Muscle layer of duodenum (tissue), 2 donors: ENCODE results near the gene KRTAP10-5.
"Not testable (repeated sequence)": the region's sequence is repeated elsewhere in the genome, so short reads cannot be mapped to it uniquely, and the experiment has no call there.

ENCODE experiments used
- H3K27ac ChIP-seq: one replicate; pipeline ENCODE4 v1.7.0; 2013; ENCODE audit warnings: mild to moderate bottlenecking, low read length
- H3K27me3 ChIP-seq: one replicate; pipeline ENCODE4 v1.7.0; 2013; ENCODE audit warnings: low read depth, mild to moderate bottlenecking, control low read depth, low read length
- H3K36me3 ChIP-seq, 2 donors: one replicate each; pipeline ENCODE4 v1.7.0; 2013; ENCODE audit warnings: low read length in 2 of 2, control low read depth in 1 of 2, mild to moderate bottlenecking in 1 of 2; ENCODE audit not compliant: insufficient read depth in 2 of 2, control insufficient read depth in 1 of 2
- H3K4me1 ChIP-seq, 2 donors: one replicate each; pipeline ENCODE4 v1.7.0; 2013; ENCODE audit warnings: low read length in 2 of 2, mild to moderate bottlenecking in 2 of 2, control low read depth in 1 of 2, moderate library complexity in 1 of 2; ENCODE audit not compliant: insufficient read depth in 2 of 2, control insufficient read depth in 1 of 2
- H3K4me3 ChIP-seq, 2 donors: one replicate each; pipeline ENCODE4 v1.7.0; 2013; ENCODE audit warnings: low read length in 2 of 2, low read depth in 1 of 2, mild to moderate bottlenecking in 1 of 2
- H3K9me3 ChIP-seq, 2 donors: one replicate each; pipeline ENCODE4 v1.7.0; 2013; ENCODE audit warnings: low read length in 2 of 2, control low read depth in 1 of 2, mild to moderate bottlenecking in 1 of 2; ENCODE audit not compliant: control insufficient read depth in 1 of 2
- donor health status: healthy.

The KRTAP10-5 gene

DNA sequence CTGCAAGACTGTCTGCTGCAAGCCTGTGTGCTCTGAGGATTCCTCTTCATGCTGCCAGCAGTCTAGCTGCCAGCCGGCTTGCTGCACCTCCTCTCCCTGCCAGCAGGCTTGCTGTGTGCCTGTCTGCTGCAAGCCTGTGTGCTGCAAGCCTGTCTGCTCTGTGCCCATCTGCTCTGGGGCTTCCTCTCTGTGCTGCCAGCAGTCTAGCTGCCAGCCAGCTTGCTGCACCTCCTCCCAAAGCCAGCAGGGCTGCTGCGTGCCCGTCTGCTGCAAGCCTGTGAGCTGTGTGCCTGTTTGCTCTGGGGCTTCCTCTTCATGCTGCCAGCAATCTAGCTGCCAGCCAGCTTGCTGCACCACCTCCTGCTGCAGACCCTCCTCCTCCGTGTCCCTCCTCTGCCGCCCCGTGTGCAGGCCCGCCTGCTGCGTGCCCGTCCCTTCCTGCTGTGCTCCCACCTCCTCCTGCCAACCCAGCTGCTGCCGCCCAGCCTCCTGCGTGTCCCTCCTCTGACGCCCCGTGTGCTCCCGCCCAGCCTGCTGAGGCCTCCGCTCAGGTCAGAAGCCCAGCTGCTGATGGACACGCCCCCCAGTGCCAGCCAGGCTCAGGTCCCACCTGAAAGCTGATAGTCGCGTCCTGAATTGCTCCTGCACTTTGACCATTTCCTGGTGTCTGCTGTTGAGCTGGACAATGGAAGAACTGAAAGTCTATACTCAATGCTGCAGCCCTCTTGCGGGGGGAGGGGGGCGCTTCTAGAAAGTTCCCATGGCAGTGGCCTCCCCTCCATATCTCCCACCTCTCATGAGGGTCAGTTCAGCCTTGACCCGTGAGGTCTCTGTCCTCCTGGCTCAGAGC, 5.7 kb downstream of the KRTAP10-5 start:
- no peaks in the 10 kb centered on the region for H3K36me3 ChIP-seq
- H3K27me3 ChIP-seq: no peaks in the 10 kb centered on the region
- H3K4me1 ChIP-seq: no peaks in the 10 kb centered on the region
- no peak overlapping the region for H3K27ac ChIP-seq
- peaks cover 8 to 21% of the 10 kb centered on the region in 2 donors for H3K9me3 ChIP-seq
- H3K4me3 ChIP-seq: no peak overlapping the region

DNA sequence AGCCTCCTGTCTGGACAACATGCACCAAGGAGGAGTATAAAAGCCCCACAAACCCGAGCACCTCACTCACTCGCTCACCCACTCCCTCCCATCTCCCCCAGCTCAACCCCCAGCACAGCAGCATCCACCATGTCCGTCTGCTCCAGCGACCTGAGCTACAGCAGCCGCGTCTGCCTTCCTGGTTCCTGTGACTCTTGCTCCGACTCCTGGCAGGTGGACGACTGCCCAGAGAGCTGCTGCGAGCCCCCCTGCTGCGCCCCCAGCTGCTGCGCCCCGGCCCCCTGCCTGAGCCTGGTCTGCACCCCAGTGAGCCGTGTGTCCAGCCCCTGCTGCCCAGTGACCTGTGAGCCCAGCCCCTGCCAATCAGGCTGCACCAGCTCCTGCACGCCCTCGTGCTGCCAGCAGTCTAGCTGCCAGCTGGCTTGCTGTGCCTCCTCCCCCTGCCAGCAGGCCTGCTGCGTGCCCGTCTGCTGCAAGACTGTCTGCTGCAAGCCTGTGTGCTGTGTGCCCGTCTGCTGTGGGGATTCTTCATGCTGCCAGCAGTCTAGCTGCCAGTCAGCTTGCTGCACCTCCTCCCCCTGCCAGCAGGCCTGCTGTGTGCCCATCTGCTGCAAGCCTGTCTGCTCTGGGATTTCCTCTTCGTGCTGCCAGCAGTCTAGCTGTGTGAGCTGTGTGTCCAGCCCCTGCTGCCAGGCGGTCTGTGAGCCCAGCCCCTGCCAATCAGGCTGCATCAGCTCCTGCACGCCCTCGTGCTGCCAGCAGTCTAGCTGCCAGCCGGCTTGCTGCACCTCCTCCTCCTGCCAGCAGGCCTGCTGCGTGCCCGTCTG, 6.6 kb downstream of the KRTAP10-5 start, which contains the start of gene KRTAP10-4:
Gene KRTAP10-4 (plus strand): TSS at position 100 of the 827 bp plus-strand sequence. CDS start 30 bp downstream, at position 130.
- peaks cover 8 to 21% of the 10 kb centered on the region in 2 donors for H3K9me3 ChIP-seq
- not testable (repeated sequence) for H3K4me1 ChIP-seq, H3K36me3 ChIP-seq, H3K4me3 ChIP-seq, H3K27me3 ChIP-seq, H3K27ac ChIP-seq

DNA sequence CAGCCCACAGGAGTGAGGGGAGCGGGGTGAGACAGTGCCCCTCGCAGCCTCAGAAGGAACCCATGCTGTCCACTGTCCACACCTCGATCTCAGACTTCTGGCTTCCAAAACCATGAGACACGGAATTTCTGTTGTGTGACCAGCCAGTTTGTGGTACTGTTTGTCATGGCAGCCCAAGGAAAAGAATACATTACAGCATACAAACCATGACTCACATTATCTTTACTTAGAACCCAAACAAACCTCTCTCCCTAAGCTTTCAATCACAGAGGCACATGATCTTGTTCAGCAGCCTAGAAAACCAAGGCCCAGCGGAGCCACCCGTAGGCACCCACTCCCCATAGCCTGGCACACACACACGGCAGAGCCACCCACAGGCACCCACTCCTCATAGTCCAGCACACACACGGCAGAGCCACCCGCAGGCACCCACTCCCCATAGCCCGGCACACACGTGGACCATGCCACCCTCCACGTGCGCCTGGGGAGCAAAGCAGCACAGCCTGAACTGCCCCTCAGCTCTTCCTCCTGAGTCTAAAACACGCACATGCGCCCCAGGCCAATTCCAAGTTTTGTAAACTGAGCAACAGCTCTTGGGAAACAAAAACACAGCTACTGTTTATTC, 7.3 kb downstream of the KRTAP10-5 start:
- Histone ChIP-seq H3K4me1 (no peaks in the 10 kb centered on the region), H3K27ac (no peak overlapping the region), H3K36me3 (no peaks in the 10 kb centered on the region), H3K4me3 (no peak overlapping the region), H3K9me3 (peaks cover 8 to 17% of the 10 kb centered on the region in 2 donors), H3K27me3 (no peaks in the 10 kb centered on the region)

DNA sequence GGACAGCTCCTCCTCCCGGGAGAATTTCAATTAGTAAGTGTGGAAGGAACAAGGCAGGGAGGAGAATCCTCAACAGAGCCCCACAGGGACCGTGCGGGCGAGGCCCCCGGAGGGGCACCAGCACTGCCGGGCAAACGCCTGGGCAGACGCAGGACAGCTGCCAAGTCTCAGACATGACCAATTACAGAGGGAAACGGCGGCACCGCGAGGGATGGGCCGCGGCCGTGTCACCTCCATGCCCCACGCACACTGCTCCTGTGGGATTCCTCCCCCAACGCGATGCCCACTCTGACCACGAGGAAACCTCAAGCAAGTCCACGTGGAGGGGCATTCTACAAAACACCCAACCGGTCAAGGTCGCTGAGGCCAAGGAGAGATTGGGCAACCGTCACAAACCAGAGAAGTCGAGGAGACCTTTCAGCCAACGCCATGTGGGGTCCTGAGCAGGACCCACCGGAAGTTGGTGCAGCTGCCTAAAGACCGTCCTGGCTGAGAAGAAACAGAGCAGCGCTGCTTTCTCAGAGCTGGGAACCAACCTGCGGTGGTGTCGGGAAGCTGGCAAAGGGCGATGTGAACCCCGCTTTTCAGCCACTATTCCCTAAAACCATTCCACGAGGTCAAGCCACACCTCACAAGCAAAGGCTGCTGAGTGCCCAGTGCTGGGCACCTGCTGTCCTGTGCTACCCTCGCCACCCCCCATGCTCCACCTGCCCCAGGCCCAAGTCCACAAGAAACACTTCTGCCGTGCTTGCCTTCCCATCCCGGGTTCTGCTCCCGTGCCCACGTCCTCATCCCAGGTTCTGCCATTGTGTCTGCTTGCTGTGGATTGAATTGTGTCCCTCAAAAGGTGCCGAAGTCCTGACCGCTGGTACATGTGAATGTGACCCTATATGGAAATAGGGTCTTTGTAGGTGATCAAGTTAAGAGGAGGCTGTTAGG, 8.3 kb downstream of the KRTAP10-5 start:
- no peaks in the 10 kb centered on the region for H3K36me3 ChIP-seq
- no peak overlapping the region for H3K27ac ChIP-seq
- H3K4me1 ChIP-seq: no peaks in the 10 kb centered on the region
- no peak overlapping the region for H3K4me3 ChIP-seq
- peaks cover 8 to 12% of the 10 kb centered on the region in 2 donors for H3K9me3 ChIP-seq
- no peaks in the 10 kb centered on the region for H3K27me3 ChIP-seq

DNA sequence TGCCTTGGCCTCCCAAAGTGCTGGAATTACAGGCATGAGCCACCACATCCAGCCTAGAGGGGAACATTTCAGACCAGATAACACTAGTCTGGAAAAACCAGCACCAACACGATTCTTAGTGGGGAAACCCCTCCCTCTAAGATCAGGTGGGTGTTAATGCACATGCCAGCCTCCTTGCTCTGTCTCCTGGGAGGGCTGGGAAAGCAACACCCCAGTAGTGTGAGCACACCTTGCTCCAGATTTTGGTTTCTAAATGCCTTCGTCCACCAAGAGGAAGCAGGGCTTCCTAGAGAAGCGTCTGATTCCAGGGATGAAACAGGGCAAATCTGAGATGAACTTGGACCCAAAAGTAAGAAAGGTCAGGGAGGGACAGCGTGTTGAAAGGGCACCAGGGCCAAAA, 9.1 kb downstream of the KRTAP10-5 start:
- Histone ChIP-seq H3K27ac (no peak overlapping the region), H3K27me3 (no peaks in the 10 kb centered on the region), H3K36me3 (no peaks in the 10 kb centered on the region), H3K4me1 (no peaks in the 10 kb centered on the region), H3K4me3 (no peak overlapping the region), H3K9me3 (peaks cover 4 to 12% of the 10 kb centered on the region in 2 donors)

GRCh38 chr21:44569861-44570517, 10.4 kb downstream of the KRTAP10-5 start:
- Histone ChIP-seq H3K27me3 (no peaks in the 10 kb centered on the region), H3K27ac (no peak overlapping the region), H3K36me3 (no peaks in the 10 kb centered on the region), H3K4me1 (no peaks in the 10 kb centered on the region), H3K4me3 (no peak overlapping the region), H3K9me3 (peaks cover 4 to 12% of the 10 kb centered on the region in 2 donors)

- H3K27ac ChIP-seq: no peak overlapping the region
- no peaks in the 10 kb centered on the region for H3K4me1 ChIP-seq
- H3K36me3 ChIP-seq: no peaks in the 10 kb centered on the region
- no peaks in the 10 kb centered on the region for H3K27me3 ChIP-seq
- no peak overlapping the region for H3K4me3 ChIP-seq
- peaks cover 4 to 12% of the 10 kb centered on the region in 2 donors for H3K9me3 ChIP-seq
Measured at GRCh38 chr21:44568667-44569556, 11.5 kb downstream of the KRTAP10-5 start.

DNA sequence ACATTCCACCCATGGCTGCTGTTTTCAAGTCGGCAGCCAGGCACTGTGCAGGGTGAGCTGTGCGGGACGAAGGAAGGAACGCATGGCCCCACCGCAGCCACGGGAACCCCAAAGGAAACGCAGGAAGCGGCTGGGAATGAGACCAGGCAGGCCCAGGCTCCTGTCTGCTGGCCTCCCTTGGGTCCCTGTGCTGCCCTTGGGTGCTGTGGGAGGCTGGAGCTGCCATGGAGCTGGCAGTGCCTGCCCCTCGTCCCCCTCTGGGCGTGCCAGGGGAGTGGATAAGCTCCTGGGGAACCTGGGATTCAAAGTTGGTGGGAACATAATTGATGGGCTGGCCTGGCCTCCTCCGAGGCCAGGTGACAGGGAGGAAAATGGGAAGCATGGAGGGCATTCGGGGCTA, 12.1 kb downstream of the KRTAP10-5 start:
- no peaks in the 10 kb centered on the region for H3K4me1 ChIP-seq
- no peaks in the 10 kb centered on the region for H3K36me3 ChIP-seq
- H3K27ac ChIP-seq: no peak overlapping the region
- no peaks in the 10 kb centered on the region for H3K27me3 ChIP-seq
- H3K4me3 ChIP-seq: no peak overlapping the region
- peaks cover 4 to 12% of the 10 kb centered on the region in 2 donors for H3K9me3 ChIP-seq

GRCh38 chr21:44567481-44568171, 12.8 kb downstream of the KRTAP10-5 start:
- Histone ChIP-seq H3K36me3 (no peaks in the 10 kb centered on the region), H3K4me3 (no peak overlapping the region), H3K9me3 (peaks cover 4 to 14% of the 10 kb centered on the region in 2 donors), H3K4me1 (no peaks in the 10 kb centered on the region), H3K27me3 (no peaks in the 10 kb centered on the region), H3K27ac (no peak overlapping the region)
